AG09319 (cell line): ENCODE results near the gene KCNJ15.

Experiments
- DNase-seq: peaks from one replicate; pipeline ENCODE4 v3.0.0-alpha.2; 2010; ENCODE audit warnings: low read depth; ENCODE audit errors: extremely low read depth
- CTCF ChIP-seq: IDR thresholded peaks from 2 replicates; pipeline ENCODE4 v1.5.1; 2011; ENCODE audit warnings: low read depth, mild to moderate bottlenecking, inconsistent platforms, low read length, moderate library complexity

KCNJ15 gene

DNA sequence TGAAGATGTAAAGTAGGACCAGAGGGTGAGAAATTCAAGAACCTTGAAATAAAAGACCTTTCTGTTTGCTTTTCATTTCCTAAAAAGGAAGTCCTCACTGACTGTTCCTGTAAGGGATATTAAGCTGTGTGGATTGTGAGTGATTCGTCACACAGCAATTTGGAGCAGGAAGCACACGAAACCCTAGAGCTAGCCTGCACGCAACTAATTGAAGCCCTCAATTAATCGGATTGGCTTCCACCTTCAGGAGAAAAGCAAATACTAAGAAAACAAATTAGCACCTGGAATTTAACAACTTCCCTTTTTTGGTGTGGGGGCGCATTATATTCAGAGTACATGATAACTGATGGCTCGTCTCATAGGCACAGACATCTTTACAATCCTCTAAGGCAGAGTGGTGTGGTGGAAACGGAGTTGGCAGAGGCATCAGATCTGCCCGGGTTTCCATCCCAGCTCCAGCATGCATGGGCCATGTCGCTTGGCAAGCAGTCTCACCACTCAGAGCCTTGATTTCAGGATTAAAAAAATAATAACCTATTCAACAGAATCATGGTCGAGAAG, 95.2 kb downstream of the KCNJ15 start:
- DNase-seq: peak; percentile 58
- TF ChIP-seq CTCF: no peak

DNA sequence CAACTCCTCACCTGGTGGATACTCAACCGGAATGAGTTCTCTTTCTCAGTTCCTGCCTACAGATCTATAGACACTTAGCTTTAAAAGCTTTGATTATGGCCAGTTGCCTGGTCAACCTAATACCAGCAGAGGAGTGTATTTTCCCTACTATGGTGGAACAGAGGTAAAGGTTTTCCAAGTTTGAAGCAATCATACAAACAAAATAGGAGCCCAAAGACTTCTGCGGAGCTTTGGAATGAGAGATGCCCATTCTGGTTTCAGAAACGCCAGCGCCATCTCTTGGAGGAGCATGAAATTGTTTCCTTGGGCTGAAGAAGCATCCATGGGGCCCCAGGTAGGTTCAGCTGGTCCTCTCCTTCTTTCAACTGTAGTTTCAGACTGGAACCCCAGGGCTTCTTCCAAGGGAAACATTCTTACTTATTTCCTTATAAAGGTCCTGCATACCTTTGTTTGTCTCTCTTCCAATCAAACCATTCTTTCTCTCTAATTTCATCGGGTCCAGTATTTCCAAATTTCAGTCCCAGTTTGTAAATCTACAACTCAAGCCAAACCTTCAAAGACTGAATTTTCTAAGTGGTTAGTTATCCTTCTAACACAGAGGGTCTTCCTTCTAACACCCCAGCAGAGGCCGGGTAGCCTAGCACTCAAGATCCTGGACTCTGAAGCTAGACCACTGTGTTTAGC, 95.9 kb downstream of the KCNJ15 start:
- peak; percentile 31 for DNase-seq
- TF ChIP-seq CTCF: peak; percentile 90

DNA sequence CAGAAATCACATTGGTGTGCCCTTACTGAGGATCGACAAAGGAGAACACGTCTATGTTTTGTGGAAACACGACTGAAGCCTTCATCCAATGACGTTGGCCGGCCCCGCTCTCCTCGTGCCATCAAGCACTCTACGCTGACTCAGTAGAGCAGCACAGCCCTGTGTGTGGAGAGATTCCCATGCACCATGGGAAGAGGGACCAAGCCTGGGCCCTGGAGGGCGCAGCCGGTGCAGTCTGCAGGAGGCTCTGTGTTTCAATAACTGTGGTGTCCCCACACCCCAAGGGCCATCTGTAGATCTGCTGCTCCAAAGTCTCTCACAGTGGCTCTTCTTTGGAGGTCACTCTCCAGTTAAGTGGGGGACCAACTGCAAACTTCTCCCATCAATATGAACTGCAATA, 97.4 kb downstream of the KCNJ15 start:
- no peak for DNase-seq
- TF ChIP-seq CTCF: no peak

DNA sequence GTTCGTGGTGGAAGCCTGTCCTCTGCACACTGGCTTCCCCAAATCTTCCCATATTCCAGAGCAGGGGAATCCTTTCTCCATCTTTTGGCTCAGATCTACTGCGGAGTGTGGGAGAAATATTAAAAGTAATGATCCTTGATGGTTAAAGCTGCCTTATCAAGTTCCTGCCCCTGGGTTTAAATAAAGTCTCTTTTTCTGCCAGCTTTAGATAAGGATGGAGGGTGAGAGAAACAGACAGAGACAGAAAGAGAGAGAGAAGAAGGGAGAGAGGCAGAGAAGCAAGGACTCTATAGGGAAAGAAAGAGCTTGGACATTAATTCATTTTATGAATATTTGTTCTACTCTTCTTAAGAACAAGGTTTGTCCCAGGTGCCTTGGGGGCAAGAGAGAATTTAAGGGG, 98.0 kb downstream of the KCNJ15 start:
- DNase-seq: no peak
- TF ChIP-seq CTCF: no peak

- TF ChIP-seq CTCF: no peak
Measured at GRCh38 chr21:38355353-38355752, 98.6 kb downstream of the KCNJ15 start.

DNA sequence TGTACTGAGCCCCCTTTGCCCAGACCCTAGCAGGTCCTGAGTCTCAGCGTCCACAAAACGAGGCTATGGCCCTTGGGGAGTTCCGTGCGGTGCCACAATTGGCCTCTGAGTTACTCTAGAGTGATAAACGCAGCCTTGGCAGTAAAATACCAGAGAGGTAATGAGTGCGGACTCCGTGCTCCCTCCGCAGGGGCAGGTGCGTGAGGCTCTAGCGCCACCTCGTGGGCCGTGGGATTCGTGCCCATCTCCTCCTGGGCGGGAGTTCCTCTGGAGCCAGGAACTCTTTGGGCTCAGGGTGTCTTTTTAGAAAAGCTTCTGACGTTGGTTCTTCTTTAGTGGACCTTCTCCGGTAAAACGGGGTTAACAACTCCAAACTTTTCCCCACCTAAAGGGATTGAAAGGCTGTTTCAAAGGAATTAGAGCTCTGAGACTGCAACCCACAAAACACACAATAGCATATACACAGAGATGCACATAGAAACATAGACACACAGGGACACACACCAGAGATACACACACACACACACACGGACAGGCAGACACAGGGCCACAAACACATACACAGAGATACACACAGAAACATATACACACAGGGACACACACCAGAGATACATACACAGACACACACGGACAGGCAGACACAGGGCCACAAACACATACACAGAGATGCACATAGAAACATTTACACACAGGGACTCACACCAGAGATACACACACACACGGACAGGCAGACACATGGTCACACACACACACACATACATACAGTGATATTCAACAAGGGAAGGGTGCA, 99.4 kb downstream of the KCNJ15 start:
- peak; percentile 24 for DNase-seq

More at GRCh38 chr21:38355353-38355752, 98.6 kb downstream of the KCNJ15 start:
- no peak for DNase-seq

More for the DNA sequence above, 99.4 kb downstream of the KCNJ15 start:
- TF ChIP-seq CTCF: peak; percentile 99
